Stimulated activated CD8-positive, alpha-beta memory T cell treated with anti-CD3 and anti-CD28 coated beads, Interleukin-12 subunit alpha, Interleukin-12 subunit beta, amount 100 ng/mL, for 1 hour (primary cell): Measurements from ENCODE around the gene TIMM10.

Experiments
- DNase-seq: peaks from one replicate; pipeline ENCODE4 v3.0.0-alpha.2; 2020; ENCODE audit warnings: low read depth

The TIMM10 gene

GRCh38 chr11:57502376-57502775 lies 28.2 kb downstream of the TIMM10 start:
- no peak for DNase-seq

GRCh38 chr11:57501953-57502352 lies 28.6 kb downstream of the TIMM10 start:
- DNase-seq: no peak

- no peak for DNase-seq
Observed at GRCh38 chr11:57500926-57501325, 29.6 kb downstream of the TIMM10 start.

- DNase-seq: no peak
Observed at GRCh38 chr11:57500515-57500914, 30.0 kb downstream of the TIMM10 start.

GRCh38 chr11:57499983-57500461 lies 30.5 kb downstream of the TIMM10 start:
- DNase-seq: no peak

GRCh38 chr11:57499413-57499982 lies 31.1 kb downstream of the TIMM10 start:
- no peak for DNase-seq

GRCh38 chr11:57498540-57498939 lies 32.0 kb downstream of the TIMM10 start:
- no peak for DNase-seq

GRCh38 chr11:57497303-57498247 lies 33.0 kb downstream of the TIMM10 start:
- DNase-seq: no peak

GRCh38 chr11:57496109-57496820 lies 34.3 kb downstream of the TIMM10 start:
- DNase-seq: no peak

- DNase-seq: peak; percentile 63
Observed at GRCh38 chr11:57493507-57494503, 36.7 kb downstream of the TIMM10 start.

- no peak for DNase-seq
Observed at GRCh38 chr11:57491371-57492061, 39.0 kb downstream of the TIMM10 start.

GRCh38 chr11:57490456-57491248 lies 39.9 kb downstream of the TIMM10 start:
- DNase-seq: no peak

GRCh38 chr11:57487920-57488659 lies 42.5 kb downstream of the TIMM10 start:
- no peak for DNase-seq

GRCh38 chr11:57487021-57487778 lies 43.4 kb downstream of the TIMM10 start:
- DNase-seq: no peak

- no peak for DNase-seq
Observed at GRCh38 chr11:57485217-57485990, 45.1 kb downstream of the TIMM10 start.

GRCh38 chr11:57484141-57484710 lies 46.3 kb downstream of the TIMM10 start:
- no peak for DNase-seq

GRCh38 chr11:57483562-57483918 lies 47.0 kb downstream of the TIMM10 start:
- no peak for DNase-seq
